GM19438 (cell line): Measurements from ENCODE around the gene GPR146.
"Not testable (repeated sequence)": the region's sequence is repeated elsewhere in the genome, so short reads cannot be mapped to it uniquely, and the experiment has no call there.

Experiments used
- ATAC-seq: cut with Tn5 transposase; IDR thresholded peaks from one replicate; pipeline ENCODE4 v1.9.1; 2021; ENCODE audit warnings: low read depth; ENCODE audit not compliant: unreplicated experiment

Gene GPR146

DNA sequence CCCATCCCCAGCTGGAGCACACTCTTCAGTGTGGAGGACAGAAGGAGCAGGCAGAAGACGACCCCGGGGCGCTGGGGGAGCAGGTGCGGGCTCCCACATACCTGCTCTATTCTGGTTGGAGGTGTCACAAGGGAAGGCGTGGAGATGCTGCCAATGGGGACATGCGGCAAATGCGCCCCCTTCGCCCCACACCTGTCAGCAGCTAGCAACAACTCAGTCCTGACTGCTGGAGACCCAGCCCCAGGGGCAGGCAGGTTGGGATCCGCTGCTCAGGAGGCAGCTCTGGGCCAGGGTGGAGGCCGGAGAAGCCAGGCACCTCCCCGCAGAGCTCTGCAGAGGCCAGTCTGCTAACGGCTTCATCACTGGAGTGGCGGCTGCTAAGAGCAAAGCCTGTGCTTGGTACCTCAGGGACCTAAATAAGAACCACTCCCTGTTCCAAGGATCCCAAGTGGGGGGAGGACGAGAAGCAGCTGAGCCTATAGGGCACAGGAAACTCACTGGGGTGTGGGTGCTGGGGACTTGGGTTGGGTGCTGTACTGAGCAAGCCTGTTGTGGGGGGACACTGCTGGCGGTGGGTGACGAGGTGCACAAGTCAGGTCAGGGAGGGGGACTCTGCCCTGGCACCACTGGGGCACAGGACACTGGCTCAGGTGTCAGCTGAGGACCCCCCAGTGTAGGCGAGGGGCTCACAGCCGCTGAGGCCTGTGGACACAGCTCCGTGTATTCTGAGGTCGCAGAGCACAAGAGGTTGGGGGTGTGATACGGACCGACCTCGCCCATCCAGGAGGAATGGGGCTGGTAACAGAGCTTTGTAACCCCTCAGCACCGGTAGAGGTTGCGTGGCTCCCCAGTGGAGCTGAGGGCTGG is 19.2 kb upstream of the GPR146 start:
- no peak for ATAC-seq

DNA sequence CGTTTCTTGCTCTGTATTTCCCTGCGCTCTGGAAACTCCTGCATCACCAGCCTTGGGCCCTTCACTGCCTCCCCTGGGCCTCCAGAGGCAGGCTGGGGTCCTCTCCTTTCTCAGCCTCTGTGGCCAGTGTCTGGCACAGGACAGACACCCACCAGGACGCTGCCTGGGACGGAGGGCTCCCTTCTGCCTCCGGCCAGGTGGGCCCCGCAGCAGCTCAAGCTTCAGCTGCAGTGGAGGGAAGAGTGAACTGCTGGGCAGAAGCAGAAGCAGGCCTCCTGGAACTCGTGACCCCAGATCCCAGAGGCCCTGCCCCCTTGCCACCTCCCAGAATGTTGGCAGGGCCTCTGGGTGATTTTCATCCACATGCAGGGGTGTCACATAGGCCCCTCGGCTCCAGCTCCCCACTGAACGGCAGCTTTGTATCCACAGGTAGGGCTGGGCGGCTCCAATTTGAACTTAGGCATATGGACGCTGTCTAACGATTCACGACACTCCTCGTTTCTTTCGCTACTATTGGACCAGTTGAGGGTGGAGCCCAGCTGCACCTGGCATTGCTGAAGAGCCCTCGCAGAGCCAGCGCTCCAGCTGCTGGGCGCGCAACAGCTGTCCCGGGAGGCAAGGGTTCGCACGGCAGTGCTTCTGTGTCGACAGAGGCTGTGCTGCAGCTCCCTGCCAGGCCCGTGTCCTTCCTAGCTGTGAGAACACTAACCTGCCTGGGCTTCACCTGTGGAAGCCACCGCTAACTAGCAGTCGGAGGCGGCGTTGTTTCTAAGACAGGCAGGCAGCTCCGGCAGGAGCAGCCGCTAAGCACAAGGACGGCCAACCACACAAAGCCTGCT is 18.4 kb upstream of the GPR146 start:
- no peak for ATAC-seq

DNA sequence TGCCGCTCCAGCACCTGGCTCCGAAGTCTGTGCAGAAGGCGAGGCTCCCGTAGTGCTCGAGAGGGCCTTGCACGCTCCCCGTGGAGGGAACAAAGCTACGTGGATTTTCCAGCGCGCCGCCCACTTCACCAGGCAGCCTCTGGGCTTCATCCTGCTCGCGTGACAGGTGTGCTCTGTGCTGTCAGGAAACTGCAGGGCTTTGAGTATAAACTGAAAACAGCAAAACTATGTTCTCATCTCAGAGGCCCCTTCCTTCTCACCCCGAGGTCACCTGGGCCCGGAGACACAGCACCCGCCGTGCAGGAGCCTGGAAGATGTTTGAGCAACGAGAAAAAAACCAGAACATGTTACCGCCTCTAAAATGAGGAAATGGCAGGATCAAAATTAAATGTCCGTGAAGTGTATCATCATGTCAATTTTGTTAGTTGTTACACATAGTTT is 17.6 kb upstream of the GPR146 start:
- no peak for ATAC-seq

DNA sequence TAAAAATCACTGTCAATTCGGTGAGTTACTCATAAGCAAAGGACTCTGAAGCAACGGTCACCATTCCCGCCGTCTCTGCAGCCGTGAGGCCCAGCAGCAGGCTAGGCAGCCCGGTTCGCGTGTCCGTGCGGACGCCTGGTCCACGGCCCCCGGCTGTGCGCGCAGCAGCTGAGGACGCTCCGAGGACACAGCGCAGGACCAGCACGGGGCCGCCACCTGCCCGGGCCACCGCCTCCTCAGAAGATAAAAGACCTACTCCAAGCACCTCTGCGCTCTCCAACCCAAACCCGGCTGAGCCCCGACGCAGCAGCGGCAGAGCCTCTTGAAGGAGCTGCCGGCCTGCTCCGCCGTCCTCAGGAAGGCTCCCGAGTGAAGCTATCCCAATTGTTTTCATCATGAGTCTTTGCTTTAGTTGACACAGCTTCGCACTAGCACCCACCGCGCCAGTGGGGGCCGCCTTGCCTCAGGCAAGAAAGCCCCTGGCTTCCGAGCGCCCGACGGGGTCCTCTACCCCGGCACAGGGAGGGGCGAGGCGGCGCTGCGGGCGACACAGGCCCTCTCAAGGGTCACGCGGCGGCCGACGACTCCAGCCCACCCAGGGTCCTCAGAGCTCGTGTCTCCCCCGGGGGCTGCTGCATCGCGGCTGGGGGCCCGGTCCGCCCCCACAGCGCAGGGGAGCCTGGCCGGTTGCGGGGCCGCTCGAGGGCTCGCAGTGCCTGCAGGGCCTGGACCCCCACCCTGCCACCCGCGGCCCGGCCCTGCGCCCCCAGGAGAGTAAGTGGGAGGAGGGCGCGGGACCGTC is 16.9 kb upstream of the GPR146 start:
- no peak for ATAC-seq

DNA sequence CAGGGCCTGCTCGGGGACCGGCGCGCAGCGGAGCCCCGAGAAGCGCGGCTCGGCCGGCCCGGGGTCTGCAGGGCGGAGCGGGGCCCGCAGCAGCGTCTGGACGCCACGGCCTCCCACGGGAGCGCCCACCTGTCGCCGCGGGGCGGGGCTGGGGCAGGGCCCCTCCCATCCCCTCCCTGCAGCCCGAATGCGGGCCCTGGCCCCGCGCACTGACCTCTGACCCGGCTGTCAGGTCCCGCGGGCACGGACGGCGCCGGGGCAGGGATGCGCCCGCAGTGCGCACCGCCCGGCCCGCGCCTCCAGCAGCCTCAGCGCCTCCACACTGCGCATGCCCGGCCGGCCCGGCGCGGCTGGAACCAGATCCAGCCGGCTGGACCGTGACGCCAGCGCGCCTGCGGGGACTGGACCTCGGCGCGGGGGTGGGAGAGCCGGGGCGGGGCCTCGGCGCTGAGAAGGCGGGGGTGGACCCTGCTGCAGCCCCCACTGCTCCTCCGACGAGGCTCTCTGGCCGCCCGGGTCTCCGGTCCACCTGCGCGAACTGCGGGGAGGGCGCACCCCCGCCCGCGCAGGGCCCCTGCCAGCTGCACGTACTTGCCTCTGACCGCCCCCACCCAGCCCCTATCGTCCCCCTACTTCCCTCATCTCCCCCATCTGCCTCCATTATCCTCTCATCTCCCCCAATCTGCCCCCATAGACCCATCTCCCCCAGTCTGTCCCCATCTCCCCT is 16.1 kb upstream of the GPR146 start:
- peak; percentile 39 for ATAC-seq

DNA sequence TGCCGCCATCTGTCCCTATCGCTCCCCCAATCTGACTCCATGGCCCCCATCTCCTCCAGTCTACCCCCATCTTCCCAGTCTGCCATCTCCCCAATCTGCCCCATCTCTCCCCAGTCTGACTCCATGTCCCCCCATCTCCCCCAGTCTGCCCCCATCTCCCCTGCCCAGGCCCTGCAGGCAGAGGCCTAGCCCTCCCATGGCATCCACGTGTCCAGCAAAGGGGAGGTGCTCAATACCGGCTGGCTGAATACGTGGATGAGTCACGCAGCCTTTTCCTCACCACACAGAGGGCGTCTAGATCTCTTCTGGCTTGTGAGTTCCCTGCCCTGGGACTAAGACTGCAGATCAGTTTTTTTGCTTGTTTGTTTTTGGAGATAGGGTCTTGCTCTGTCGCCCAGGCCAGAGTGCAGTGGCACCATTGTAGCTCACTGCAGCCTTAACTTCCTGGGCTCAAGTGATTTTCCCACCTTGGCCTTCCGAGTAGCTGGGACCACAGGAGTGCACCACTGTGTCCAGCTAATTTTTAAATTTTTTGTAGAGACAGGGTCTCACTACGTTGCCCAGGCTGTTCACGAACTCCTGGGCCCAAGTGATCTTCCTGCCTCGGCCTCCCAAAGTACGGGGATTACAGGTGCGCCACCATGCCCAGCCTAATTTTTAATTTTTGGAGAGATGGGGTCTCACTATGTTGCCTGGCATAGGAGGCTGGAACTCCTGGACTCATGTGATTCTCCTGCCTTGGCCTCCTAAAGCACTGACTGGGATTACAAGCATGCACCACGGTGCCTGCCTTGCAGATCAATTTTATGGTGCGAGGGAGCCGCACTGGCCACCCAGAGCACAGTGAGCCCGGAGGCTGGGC is 15.3 kb upstream of the GPR146 start:
- no peak for ATAC-seq

DNA sequence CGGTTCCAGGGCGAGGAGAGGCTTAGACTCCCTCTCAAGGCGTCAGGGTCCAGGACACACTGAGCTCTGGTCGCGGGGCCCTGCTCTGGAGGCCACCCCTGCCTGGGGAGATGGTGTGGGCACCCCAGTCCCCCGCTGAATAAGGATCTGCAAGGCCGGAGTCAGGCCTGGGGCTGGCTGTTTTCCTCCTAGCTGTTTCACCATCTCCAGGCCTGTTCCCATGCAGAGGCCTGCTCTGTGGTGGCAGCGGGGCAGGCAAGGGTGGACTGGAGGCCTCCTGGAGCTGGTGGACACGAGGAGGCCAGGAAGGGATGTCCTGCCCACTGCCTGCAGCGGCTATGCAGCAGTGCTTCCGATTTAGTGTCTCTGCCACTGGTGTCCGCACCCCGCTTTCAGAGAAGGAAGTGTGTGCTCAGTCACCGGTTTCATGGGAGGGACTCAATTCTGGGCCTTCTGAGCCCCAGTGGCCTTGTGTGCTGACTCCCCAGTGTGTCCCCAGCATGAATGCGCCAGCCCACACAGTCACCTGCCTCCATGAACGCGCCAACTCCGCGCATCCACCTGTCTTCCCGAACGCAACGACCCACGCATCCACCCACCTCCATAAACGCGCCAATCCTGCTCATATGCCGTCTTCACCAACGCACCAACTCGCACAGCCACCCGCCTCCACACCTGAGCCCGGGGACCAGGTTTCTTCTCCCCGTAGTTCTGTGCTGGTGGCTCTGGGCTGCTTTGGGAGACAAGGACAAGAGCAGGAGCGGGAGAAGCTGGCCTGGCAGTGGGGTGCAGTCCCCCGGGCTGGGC is 14.5 kb upstream of the GPR146 start:
- no peak for ATAC-seq

DNA sequence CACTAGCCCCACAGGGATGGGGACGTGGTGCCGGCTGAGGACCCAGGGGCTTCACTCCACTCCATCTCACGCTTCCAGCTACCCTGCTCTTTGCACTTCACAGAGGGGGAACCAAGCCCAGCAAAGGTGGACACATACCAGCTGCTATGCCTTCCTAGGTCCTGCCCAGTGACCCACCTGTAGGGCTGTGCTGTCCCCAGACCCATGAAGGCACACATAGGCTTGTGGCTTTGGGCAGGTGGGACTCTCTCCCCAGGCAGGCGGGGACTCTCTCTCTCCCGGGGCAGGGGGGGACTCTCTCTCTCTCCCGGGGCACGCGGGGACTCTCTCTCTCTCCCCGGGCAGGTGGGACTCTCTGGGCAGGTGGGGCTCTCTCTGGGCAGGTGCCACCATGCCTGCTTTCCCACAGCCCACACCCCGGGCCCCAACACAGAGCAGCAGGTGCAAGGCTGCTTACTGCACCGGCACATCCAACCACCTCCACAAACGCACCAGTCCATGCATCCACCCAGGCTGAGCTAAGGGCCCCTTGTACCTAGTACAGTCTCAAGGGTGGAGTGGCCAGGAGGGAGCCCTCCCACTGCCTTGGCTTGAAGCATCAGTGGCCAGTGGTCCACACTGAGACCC is 13.8 kb upstream of the GPR146 start:
- no peak for ATAC-seq

DNA sequence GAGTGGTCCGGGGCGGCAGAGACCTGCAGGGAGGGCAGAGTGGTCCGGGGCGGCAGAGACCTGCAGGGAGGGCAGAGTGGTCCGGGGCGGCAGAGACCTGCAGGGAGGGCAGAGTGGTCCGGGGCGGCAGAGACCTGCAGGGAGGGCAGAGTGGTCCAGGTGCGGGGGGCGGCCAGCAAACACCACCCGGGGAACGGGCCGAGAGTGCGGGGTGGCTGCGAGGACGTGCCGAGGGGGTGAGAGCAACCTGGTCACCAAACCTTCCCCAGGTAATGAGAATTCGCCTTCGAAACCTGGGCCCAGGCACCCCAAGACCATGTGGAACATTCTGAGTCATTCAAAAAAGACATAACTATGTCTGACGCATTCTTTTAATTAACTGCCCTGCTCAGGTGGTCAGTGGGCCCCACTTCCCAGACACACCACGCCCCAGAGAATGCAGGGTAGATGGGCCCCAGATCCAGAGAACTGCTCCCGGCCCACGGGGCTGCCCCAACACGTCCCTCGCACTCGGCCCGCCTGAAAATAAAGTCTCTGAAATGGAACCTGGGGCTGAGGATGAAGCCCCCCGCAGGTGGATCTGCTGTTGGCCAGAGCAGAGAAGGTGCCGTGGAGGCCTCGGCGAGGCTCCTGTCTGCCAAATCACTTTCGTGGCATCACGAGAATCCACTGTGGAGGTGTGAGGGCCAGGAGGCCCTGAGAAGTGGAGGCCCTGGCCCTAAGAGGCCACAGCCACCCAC is 12.5 kb upstream of the GPR146 start:
- ATAC-seq = no peak

DNA sequence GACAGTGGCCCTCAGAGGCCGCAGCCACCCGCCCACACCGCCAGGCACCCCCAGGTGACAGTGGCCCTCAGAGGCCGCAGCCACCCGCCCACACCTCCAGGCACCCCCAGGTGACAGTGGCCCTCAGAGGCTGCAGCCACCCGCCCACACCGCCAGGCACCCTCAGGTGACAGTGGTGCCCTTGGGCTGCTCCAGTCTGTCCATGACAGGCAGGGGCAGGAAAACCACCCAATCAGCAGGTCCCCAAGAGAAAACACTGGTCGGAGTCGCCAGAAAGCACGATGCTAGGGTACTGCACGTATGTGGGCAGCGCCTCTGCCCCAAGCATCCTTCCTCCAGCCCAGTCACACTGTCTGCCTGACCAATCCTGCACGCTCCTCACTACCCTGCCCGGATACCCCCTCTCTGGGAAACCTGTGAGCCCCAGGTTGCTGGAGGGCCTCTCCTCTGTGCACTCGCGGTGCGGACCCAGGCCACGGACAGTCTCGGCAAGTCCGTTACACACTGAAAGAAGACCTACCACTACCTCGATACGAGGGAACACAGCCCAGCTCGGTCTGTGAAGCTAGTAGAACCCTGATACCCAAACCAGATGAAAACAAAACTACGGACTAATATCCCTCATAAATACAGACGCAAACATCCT is 11.7 kb upstream of the GPR146 start:
- ATAC-seq = no peak

DNA sequence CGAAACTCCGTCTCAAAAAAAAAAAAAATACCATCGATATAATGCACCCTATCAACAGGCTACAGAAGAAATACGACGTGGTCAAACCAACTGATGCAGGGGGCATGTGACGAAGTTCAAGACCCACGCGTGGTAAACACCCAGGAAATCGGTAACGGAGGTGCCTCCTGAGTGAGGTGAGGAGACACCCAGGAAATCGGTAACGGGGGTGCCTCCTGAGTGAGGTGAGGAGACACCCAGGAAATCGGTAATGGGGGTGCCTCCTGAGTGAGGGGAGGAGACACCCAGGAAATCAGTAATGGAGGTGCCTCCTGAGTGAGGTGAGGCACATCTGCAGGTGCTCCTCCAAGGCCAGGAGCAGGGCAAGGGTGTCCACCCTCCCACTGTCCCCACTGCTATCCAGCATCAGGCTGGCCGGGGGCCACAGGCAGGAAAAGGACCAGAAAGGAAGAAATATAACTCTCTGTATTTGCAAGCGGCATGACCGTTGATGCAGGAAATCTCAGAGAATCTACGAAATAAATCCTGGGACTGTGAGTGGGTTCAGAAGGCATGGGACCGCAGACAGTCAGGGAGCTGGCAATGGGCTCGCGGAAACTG is 10.7 kb upstream of the GPR146 start:
- no peak for ATAC-seq

DNA sequence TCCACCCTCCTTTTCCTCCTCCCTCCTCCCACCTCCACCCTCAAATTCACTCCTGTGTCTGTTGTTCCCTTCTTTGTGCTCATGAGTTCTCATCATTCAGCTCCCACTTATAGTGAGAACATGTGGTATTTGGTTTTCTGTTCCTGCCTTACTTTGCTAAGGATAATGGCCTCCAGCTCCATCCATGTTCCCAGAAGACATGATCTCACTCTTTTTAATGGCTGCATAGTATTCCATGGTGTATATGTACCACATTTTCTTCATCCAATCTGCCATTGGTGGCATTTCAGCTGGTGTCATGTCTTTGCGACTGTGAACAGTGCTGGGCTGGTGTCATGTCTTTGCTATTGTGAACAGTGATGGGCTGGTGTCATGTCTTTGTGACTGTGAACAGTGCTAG is 9.6 kb upstream of the GPR146 start:
- ATAC-seq = not testable (repeated sequence)

DNA sequence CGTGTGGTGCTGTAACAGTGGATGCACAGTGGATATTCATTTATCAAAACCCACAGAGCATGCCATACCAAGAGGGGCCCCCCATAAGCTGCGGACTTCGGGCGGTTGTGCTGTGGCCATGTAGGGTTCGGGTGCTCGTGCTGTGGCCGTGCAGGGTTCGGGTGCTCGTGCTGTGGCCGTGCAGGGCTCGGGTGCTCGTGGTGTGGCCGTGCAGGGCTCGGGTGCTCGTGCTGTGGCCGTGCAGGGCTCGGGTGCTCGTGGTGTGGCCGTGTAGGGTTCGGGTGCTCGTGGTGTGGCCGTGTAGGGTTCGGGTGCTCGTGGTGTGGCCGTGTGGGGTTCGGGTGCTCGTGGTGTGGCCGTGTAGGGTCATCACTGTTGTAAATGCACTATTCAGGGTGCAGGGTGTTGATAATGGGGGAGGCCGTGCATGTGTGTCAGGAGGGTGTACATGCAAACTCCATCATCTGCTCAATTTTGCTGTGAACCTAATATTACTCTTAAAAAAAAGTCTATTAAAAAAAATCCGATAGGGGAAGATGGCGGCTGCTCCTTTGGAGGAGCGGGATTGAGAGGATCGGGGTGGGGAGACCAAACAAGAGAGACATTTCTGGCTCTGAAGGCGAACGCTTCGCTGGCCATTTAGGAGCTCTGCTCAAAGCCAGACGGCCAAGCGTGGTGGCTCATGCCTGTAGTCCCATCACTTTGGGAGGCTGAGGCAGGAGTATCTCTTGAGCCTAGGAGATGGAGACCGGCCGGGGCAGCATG is 8.0 kb upstream of the GPR146 start:
- ATAC-seq = not testable (repeated sequence)

DNA sequence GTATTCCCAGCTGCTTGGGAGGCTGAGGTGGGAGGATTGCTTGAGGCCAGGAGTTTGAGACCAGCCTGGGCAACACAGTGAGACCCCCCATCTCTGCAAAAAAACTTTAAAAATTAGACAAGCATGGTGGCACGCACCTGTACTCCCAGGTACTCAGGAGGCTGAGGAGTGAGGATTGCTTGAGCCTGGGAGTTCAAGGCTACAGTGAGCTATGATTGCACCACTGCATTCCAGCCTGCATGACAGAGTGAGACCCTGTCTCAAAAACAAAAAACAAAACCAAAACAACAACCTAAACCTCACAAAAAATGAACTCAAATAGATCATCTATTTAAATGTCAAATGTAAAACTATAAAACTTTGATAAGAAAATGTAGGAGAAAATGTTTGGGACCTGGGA is 4.1 kb upstream of the GPR146 start:
- ATAC-seq = not testable (repeated sequence)

DNA sequence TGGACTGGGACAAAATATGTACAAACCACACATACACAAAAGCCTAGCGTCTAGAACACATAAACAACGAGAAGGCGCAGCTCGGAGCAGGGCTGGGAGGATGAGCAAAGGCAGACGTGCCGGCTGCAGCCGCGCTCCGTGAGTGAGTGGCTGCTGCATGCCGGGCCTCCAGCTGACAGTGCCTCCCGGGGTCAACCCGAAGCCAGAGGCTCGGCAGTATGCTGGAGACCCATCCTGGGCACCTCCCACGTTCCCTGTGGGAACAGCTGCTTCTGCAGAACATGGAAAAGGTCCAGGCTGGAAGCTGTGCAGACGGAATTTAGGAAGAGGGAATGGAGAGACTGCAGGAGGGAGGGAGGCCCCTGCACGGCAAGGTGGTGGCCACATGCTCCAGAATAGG is 3.6 kb upstream of the GPR146 start:
- no peak for ATAC-seq
